Activated CD4-positive, alpha-beta T cell treated with anti-CD3 and anti-CD28 coated beads, Interleukin-2, amount 10 ng/mL, durations not matched to agents 7 days and 5 days (primary cell): Measurements from ENCODE around the gene ZNF556. TPM values are rescaled to one million over a fixed set of nuclear protein-coding genes. Genes with fewer than 3 reads are reported as not detected.
"Not testable (repeated sequence)": the region's sequence is repeated elsewhere in the genome, so short reads cannot be mapped to it uniquely, and the experiment has no call there.

Experiments
- CTCF ChIA-PET: fragments of 350-600 bp; sonication (Branson Sonifier 250); formaldehyde crosslinking; loops from one replicate; lab custom pipeline; 2021; ENCODE audit warnings: antibody characterized with exemption; lab: Charles Lee
- POLR2A ChIA-PET: fragments of 350-600 bp; sonication (Branson Sonifier 250); formaldehyde crosslinking; loops from one replicate; lab custom pipeline; 2021; ENCODE audit warnings: antibody characterized with exemption; lab: Charles Lee
- DNase-seq: peaks from one replicate; pipeline ENCODE4 v3.0.0-alpha.2; 2020
- H3K27ac Mint-ChIP-seq: one replicate; pipeline ENCODE4 v1.8.0; 2021; ENCODE audit warnings: mild to moderate bottlenecking, moderate library complexity, mixed read lengths
- H3K27me3 Mint-ChIP-seq: one replicate; pipeline ENCODE4 v1.8.0; 2021; ENCODE audit warnings: mixed read lengths
- H3K36me3 Mint-ChIP-seq: one replicate; pipeline ENCODE4 v1.8.0; 2021; ENCODE audit warnings: low read depth, mixed read lengths
- H3K4me1 Mint-ChIP-seq: one replicate; pipeline ENCODE4 v1.8.0; 2021; ENCODE audit warnings: mixed read lengths
- H3K4me3 Mint-ChIP-seq: one replicate; pipeline ENCODE4 v1.8.0; 2021; ENCODE audit warnings: mild to moderate bottlenecking, moderate library complexity, mixed read lengths
- H3K9me3 Mint-ChIP-seq: one replicate; pipeline ENCODE4 v1.8.0; 2021; ENCODE audit warnings: mixed read lengths
- total RNA-seq, 2 experiments: library from RNA; stranded (reverse); gene quantifications; one replicate each; pipeline ENCODE4 v1.2.3, GENCODE V29; 2021

Gene ZNF556
- total RNA-seq, 2 experiments from 2014 or later = not detected

DNA sequence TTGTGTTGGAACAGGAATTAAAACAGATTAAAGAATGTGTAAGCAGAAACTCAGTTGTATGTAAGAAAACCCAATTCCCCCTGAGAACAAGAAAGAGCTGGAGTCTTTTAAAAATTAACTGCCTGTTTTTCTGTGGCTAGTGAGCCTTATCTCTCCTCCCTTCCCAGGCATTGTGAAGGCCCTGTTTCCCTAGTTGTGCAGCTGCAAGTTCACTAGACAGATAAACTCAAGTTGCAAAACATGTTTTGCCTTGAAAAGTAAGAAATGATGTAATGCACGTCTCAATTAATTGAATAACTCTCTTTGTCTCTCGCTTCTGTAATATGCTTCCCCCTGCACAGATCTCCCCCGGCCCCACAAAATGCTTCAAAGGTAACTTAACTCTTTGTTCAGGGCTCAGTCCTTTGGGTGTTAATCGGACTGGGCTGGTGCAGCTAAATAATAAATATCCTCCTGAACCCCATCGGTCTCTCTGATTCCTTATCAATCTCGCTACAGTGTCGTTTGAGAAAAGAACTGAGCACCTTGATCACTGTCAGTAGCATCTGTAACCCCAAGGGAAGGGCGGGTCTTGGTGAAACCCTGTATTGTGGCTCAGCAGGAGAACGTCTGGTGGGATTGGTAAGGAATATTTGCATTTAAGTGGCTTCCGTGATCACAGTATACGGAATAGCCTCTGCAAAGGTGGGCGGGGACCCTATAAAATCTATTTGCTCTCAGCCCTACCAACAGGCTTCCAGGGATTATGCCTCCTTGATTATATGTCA is 1.6 kb upstream of the ZNF556 start:
- DNase-seq = no peak
- CTCF ChIA-PET = interaction anchor here (0.6 kb wide), 1 partner anchor 799 kb away, joined by 4 read pairs; no protein-coding TSS in a partner anchor
- no peaks in the 10 kb centered on the region for H3K27me3 Mint-ChIP-seq
- no peaks in the 10 kb centered on the region for H3K4me1 Mint-ChIP-seq
- peaks cover 14% of the 10 kb centered on the region for H3K9me3 Mint-ChIP-seq
- H3K27ac Mint-ChIP-seq = no peak overlapping the region
- no peak overlapping the region for H3K4me3 Mint-ChIP-seq
- H3K36me3 Mint-ChIP-seq = no peaks in the 10 kb centered on the region
- POLR2A ChIA-PET = no interaction called here

DNA sequence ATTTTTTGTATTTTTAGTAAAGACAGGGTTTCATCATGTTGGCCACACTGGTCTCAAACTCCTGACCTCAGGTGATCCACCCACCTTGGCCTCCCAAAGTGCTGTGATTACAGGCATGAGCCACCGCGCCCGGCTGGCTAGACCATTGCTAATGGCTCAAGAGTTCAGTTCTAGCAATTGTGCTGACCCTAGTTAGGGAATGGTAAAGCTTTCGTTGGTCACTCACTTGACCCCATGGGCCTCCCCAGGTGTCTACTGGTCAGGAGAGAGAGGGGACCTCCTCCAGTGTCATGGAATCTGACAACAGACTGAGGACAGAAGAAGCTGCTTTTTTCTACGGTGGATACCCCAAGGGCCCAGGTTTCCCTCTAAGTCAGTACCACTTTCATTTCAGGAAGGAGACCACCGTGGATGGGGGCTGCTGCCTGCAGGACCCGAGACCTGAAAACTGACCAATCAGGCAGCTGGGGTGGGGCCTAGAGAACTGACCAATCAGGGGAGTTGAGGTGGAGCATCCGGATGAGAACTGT is 575 bp upstream of the ZNF556 start:
- no peak overlapping the region for H3K4me3 Mint-ChIP-seq
- no peak for DNase-seq
- ChIA-PET POLR2A (no interaction called here), CTCF (no interaction called here)
- H3K9me3 Mint-ChIP-seq = peaks cover 17% of the 10 kb centered on the region
- no peaks in the 10 kb centered on the region for H3K36me3 Mint-ChIP-seq
- H3K27ac Mint-ChIP-seq = no peak overlapping the region
- no peaks in the 10 kb centered on the region for H3K4me1 Mint-ChIP-seq
- H3K27me3 Mint-ChIP-seq = no peaks in the 10 kb centered on the region

DNA sequence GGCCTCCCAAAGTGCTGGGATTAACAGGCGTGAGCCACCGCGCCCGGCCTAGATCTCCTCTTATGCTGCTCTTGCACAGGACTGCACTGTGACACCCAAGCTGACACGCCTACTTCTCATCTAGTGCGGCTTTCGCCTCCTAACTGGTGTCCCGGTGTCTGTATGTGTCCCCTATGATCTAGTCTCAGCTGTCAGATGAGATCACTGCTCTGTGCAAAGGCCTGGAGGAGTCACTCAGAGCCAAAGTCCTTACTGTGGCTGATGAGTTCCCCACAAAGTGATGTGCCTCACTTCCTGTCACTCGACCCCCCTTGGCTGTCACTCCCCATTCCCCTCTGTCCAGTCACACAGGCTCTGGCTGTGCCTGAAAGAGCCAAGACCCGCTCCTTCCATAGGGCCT is 2.5 kb downstream of the ZNF556 start:
- Mint-ChIP-seq H3K9me3 (peaks cover 15% of the 10 kb centered on the region), H3K4me3 (no peak overlapping the region), H3K27ac (no peak overlapping the region), H3K27me3 (no peaks in the 10 kb centered on the region), H3K36me3 (no peaks in the 10 kb centered on the region), H3K4me1 (no peaks in the 10 kb centered on the region)
- ChIA-PET POLR2A (no interaction called here), CTCF (interaction anchor here (0.9 to 1.2 kb wide), 3 partner anchors 10 to 19 kb away, joined by 3 read pairs; no protein-coding TSS in a partner anchor)
- DNase-seq = no peak

DNA sequence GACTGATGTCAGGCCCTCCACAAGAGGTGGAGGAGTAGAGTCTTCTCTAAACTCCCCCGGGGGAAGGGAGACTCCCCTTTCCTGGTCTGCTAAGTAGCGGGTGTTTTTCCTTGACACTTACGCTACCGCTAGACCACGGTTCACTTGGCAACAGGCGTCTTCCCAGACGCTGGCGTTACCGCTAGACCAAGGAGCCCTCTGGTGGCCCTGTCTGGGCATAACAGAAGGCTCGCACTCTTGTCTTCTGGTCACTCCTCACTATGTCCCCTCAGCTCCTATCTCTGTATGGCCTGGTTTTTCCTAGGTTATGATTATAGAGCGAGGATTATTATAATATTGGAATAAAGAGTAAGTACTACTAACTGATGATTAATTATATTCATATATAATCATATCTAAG is 5.0 kb downstream of the ZNF556 start:
- DNase-seq, H3K36me3 Mint-ChIP-seq, H3K4me3 Mint-ChIP-seq, POLR2A ChIA-PET, H3K27me3 Mint-ChIP-seq, CTCF ChIA-PET, H3K4me1 Mint-ChIP-seq, H3K27ac Mint-ChIP-seq: not testable (repeated sequence)
- H3K9me3 Mint-ChIP-seq = peaks cover 17% of the 10 kb centered on the region

DNA sequence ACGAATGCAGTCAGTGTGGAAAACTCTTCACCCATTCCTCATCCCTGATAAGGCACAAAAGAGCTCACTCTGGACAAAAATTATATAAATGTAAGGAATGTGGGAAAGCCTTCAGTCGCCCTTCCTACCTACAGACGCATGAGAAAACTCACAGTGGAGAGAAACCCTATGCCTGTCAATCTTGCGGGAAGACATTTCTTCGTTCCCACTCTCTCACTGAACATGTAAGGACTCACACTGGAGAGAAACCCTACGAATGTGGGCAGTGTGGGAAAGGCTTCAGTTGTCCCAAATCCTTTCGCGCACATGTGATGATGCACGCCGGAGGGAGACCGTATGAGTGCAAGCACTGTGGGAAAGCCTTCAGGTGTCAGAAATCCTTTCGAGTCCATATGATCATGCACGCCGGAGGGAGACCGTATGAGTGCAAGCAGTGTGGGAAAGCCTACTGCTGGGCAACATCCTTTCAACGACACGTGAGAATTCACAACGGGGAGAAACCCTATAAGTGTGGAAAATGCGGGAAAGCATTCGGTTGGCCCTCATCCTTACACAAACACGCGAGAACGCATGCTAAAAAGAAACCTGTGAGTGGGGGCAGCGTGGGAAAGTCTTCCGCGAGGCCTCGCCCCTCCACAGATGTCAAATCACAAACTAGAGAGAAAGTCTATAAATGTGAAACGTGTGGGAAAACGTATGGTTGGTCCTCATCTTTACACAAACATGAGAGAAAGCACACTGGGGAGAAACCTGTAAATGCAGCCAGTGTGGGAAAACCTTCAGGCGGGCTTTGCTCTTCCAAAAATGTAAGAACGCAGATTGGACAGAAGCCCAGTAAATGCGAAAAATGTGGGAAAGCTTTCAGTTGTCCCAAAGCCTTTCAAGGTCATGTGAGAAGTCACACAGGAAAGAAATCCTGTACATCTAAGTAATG is 10.5 kb downstream of the ZNF556 start:
- no peaks in the 10 kb centered on the region for H3K36me3 Mint-ChIP-seq
- DNase-seq = no peak
- H3K4me3 Mint-ChIP-seq = no peak overlapping the region
- H3K27me3 Mint-ChIP-seq = no peaks in the 10 kb centered on the region
- H3K4me1 Mint-ChIP-seq = no peaks in the 10 kb centered on the region
- no peak overlapping the region for H3K27ac Mint-ChIP-seq
- ChIA-PET CTCF (no interaction called here), POLR2A (no interaction called here)
- H3K9me3 Mint-ChIP-seq = peaks cover 18% of the 10 kb centered on the region

DNA sequence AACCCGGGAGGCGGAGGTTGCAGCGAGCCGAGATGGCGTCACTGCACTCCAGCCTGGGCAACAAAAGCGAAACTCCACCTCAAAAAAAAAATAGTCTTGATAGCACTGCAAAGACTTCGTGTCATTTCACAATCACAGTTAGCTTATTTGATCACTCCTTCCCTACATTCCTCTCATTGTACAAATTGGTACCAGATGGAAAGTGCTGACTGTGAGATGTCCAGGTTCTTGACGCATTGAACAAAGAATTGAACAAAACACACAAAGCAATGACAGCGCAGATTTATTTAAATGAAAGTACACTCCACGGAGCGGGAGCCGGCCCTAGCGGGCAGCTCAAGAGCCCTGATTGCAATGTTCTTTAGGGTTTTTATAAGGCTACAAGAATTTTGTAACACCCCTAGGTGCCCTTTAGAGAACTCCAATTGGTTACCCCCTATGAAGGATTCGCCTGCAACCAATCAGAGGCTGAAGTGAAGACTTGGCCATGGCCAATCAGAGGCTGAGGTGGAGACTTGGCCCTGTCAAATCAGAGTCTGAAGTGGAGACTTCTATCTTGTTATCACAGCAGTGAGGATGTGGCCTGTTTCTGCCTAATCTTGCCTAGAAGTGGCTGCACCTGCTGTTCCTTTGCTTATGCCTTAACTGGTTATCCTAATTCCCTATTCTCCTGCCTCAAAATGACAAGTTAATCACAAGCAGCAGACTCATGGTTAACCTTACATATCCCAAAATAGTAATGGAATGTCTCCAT is 16.7 kb downstream of the ZNF556 start:
- Mint-ChIP-seq H3K27me3 (no peaks in the 10 kb centered on the region), H3K4me3 (no peak overlapping the region), H3K4me1 (peaks cover 7% of the 10 kb centered on the region), H3K9me3 (peaks cover 10% of the 10 kb centered on the region), H3K36me3 (no peaks in the 10 kb centered on the region), H3K27ac (no peak overlapping the region)
- CTCF ChIA-PET = no interaction called here
- DNase-seq = no peak
- POLR2A ChIA-PET = no interaction called here

DNA sequence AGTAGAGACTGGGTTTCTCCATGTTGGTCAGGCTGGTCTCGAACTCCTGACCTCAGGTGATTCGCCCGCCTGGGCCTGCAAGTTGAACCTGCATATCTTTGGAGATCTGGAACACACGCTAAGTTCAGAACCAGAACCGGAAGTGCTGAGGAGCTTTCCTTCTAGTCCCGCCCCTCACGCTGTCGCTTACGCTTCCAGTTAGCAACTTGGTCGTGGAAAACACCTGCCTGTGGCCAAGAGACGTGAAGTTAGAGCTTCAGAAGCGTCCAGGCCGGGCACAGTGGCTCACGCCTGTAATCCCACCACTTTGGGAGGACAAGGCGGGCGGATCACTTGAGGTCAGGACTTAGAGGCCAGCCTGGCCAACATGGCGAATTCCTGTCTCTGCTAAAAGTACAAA is 18.6 kb downstream of the ZNF556 start:
- DNase-seq = no peak
- H3K9me3 Mint-ChIP-seq = peaks cover 7% of the 10 kb centered on the region
- no peak overlapping the region for H3K27ac Mint-ChIP-seq
- no peak overlapping the region for H3K4me3 Mint-ChIP-seq
- no peaks in the 10 kb centered on the region for H3K36me3 Mint-ChIP-seq
- ChIA-PET CTCF (no interaction called here), POLR2A (no interaction called here)
- no peaks in the 10 kb centered on the region for H3K27me3 Mint-ChIP-seq
- peaks cover 7% of the 10 kb centered on the region for H3K4me1 Mint-ChIP-seq

DNA sequence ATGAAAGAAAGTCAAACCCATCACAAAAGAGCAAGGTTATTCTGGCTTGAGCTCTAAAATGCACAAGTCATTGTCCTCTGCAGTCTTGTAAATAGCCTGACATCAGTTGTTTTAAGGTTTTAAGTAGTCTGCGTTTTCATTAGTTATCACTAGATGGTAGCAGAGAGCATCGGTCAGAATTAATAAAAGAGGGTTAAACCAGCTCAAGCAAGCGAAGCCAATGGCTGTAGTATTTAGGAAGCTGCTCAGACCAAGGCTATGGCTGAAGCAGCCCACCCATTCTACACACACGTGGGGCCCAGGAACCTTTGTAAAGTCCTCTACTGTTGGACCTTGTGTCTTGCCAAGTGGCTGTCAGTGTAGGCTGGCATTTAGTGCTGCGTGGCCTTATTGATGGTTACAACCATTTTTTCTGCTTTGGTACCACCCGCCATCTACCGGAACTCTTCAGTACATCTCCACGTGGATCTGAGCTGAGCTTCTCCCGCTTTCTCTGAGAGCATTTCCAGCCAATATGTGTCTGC is 20.3 kb downstream of the ZNF556 start:
- no peak for DNase-seq
- Mint-ChIP-seq H3K27me3 (no peaks in the 10 kb centered on the region), H3K27ac (no peak overlapping the region), H3K9me3 (peaks cover 7% of the 10 kb centered on the region), H3K4me3 (no peak overlapping the region), H3K36me3 (no peaks in the 10 kb centered on the region), H3K4me1 (peaks cover 7% of the 10 kb centered on the region)
- ChIA-PET POLR2A (no interaction called here), CTCF (interaction anchor here (0.6 to 1.6 kb wide), 5 partner anchors 13 to 63 kb away, joined by 3 to 6 read pairs (median 3); partner anchors contain the start of gene ZNF57)

DNA sequence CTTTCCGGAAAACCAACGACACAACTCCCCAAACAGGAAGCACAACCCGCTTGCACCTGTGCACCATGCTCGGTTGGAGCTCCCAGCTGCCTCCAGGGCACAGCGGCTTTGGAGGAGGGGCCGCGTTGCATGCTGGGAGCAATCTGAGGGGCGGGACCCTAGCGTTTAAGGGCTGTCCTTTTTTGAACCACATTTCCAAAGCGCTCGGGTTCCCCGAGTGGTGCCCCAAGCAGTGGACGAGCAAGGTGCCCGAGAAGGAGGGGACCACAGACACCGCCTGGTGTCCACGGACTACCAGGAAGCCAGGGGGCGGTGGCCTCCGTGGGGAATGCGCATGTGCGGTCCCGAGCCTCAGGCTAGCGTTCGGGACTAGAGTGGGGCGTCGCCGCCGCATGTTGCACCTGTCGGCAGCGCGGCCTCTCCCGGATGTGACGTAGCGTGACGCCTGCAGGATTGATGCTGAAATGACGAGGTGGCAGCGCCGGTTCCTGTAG is 21.6 kb downstream of the ZNF556 start:
- Mint-ChIP-seq H3K4me3 (no peak overlapping the region), H3K36me3 (no peaks in the 10 kb centered on the region), H3K9me3 (peaks cover 2% of the 10 kb centered on the region), H3K27me3 (no peaks in the 10 kb centered on the region), H3K27ac (peak overlapping the region; percentile 41), H3K4me1 (peaks cover 7% of the 10 kb centered on the region)
- ChIA-PET CTCF (interaction anchor here (0.6 to 1.6 kb wide), 3 partner anchors 19 to 383 kb away, joined by 3 read pairs; no protein-coding TSS in a partner anchor), POLR2A (no interaction called here)
- peak; percentile 33 for DNase-seq

DNA sequence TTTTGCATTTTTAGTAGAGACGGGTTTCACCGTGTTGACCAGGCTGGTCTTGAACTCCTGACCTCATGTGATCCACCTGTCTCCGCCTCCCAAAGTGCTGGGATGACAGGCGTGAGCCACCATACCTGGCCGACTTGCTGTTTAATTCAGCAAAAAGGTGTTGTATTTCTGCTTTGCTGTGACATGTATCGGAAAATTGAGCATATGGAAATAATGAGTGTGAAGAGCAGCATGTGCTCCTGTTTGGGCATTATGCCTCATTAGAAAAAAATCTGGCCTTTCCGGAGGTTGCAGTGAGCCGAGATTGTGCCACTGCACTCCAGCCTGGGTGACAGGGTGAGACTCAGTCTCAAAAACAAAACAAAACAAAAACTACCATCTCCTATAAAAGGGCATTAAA is 23.4 kb downstream of the ZNF556 start:
- CTCF ChIA-PET = not testable (repeated sequence)

DNA sequence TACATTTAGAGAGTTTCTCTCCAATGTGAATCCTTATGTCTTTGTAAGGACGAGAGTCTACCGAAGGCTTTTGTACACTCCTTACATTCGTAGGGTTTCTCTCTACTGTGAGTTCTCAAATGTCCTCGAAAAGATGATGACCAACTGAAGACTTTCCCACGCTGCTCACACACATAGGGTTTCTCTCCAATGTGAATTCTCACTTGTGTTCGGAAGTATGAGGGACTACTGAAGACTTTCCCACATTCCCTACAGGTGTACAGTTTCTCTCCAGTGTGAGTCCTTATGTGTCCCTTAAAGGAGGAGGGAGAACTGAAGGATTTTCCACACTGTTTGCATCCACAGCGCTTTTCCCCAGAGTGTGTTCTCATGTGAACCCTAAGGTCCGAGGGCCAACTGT is 29.6 kb downstream of the ZNF556 start:
- POLR2A ChIA-PET = no interaction called here
- no peak overlapping the region for H3K27ac Mint-ChIP-seq
- H3K36me3 Mint-ChIP-seq = peaks cover 4% of the 10 kb centered on the region
- no peak for DNase-seq
- H3K4me3 Mint-ChIP-seq = no peak overlapping the region
- H3K9me3 Mint-ChIP-seq = peaks cover 20% of the 10 kb centered on the region
- peaks cover 8% of the 10 kb centered on the region for H3K4me1 Mint-ChIP-seq
- CTCF ChIA-PET = no interaction called here
- no peaks in the 10 kb centered on the region for H3K27me3 Mint-ChIP-seq

More for the DNA sequence above, 23.4 kb downstream of the ZNF556 start:
- H3K27ac Mint-ChIP-seq, H3K36me3 Mint-ChIP-seq, H3K27me3 Mint-ChIP-seq, DNase-seq, H3K4me1 Mint-ChIP-seq, H3K9me3 Mint-ChIP-seq, POLR2A ChIA-PET, H3K4me3 Mint-ChIP-seq: not testable (repeated sequence)
